ENCODE measurements around the gene APAF1.
"Not testable (repeated sequence)": the region's sequence is repeated elsewhere in the genome, so short reads cannot be mapped to it uniquely, and the experiment has no call there.

The APAF1 gene

DNA sequence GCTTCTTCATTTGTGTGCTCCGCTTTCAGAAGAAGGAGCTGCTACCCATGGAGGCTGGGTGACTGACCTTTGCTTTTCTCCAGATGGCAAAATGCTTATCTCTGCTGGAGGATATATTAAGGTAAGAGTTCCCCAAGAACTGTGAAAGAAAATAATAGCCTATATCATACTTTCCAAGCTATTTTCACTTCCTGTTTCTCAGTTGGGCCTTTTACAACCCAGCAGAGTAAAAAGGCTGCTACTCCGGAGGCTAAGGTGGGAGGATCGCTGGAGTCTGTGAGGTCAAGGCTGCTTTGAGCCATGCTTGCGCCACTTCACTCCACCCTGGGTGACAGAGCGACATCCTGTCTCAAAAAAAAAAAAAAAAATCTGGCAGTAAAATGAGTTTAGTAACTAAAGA lies 82.1 kb downstream of the APAF1 start:
- no peak for DNase-seq (ENCODE audit: low read depth in 2 of 2)

DNA sequence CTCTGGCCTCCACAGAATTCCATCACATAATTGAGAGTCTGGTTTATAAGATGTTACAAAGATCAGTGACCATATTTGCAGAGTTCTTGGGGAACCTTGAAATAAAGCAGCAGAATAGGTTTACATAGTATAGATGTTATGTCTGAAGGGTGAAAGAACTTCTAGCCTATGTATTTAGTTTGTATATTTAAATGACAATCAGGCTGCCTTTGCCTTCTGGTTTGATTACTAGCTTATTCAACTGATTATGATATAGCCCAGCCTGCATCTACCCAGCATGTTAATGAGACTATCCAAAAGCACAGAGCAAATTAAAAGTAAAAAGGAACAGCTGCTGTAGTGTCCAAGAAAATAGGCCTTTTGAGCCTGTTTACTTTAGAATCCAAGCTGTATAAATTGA lies 85.3 kb downstream of the APAF1 start:
- no peak for DNase-seq (ENCODE audit: low read depth in 2 of 2)

- no peak for DNase-seq (ENCODE audit: low read depth in 2 of 2)
These were observed 88.7 kb downstream of the APAF1 start for GRCh38 chr12:98733667-98734350.

- DNase-seq (ENCODE audit: low read depth in 2 of 2): no peak
These were observed 90.7 kb downstream of the APAF1 start for GRCh38 chr12:98735821-98736220.

DNA sequence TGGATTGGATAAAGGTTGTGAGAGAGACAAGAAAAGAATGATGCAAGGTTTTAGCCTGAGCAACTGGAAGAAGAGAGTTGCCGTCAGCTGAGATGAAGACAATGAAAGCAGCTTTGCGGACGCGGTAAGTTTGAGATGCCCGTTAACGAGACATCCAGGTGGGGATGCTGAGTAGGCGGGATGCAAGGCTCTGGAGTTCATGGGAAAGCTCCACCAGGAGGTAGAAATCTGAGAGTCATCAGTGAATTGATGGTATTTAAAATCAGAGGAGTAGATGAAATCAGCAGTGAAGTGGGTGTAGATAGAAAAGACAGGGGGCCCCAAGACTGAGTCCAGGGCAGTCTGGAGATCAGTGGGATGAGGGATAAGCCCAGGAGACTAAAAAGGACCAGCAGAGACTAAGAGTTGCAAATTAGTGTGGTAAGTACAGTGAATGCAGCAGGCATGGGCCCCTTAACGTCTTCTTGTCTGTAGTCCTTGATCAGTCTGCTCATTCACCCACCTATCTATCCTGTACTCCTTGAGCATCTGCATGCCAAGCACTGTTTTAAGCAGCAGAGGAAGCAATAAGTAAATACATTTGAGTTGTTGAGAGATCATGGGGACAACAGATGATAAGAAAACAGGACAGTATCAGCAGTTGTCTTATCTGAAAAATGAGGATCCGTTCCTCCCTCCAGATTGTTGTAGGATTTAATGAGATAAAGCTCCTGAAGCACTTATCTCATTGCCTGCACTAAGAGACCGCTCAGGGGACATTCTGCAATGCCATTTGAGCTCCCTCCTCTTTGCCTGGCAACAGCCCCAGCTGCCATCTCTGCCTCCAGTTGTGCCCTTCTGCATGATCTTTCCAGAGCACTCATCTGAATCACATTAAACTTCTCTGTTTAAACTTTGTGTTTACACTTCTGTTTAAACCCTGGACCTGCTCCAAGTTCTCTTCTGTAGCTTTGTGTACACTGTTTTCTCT lies 91.5 kb downstream of the APAF1 start:
- no peak for DNase-seq (ENCODE audit: low read depth in 2 of 2)

- DNase-seq (ENCODE audit: low read depth in 2 of 2): no peak
These were observed 92.2 kb downstream of the APAF1 start for GRCh38 chr12:98737322-98737712.

- no peak for DNase-seq (ENCODE audit: low read depth in 2 of 2)
These were observed 92.9 kb downstream of the APAF1 start for GRCh38 chr12:98738002-98738401.

GRCh38 chr12:98738539-98738938 lies 93.4 kb downstream of the APAF1 start:
- no peak for DNase-seq (ENCODE audit: low read depth in 2 of 2)

GRCh38 chr12:98740751-98741150 lies 95.7 kb downstream of the APAF1 start:
- no peak for DNase-seq (ENCODE audit: low read depth in 2 of 2)

- DNase-seq (ENCODE audit: low read depth in 2 of 2): peak; percentile 31 to 49
These were observed 96.1 kb downstream of the APAF1 start for GRCh38 chr12:98741196-98741555.

- peak in 1 of 2 donors; percentile 38 for DNase-seq (ENCODE audit: low read depth in 2 of 2)
These were observed 96.6 kb downstream of the APAF1 start for GRCh38 chr12:98741556-98742265.

DNA sequence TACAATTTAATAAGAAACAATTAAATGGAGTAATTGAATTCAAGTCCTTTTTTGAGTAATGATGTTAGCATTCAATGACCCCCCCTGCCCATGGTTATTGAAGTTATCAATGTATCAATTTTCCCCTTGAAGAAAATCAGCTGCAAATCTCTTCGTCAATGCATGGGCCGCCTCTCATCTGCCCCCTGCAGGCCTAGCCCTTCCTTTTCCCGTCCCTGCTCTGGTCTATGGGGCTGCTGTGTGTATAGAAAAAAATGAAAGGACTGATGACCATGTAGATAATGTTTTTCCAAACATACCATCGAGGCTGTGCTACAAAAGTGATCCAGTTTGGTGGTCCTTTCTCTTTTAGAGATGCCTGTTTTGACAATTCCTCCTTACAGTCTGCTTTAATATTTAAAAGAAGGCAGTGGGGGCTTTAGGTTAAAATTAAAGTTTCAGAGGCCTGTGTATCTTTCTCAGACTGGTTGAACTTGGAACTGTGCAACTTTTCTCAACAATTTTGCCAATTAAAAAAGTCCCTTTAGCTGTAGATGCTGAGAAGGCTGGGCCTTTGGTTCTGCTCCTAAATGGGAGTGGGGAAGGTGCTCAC lies 98.4 kb downstream of the APAF1 start:
- peak in 1 of 2 donors; percentile 25 for DNase-seq (ENCODE audit: low read depth in 2 of 2)

DNA sequence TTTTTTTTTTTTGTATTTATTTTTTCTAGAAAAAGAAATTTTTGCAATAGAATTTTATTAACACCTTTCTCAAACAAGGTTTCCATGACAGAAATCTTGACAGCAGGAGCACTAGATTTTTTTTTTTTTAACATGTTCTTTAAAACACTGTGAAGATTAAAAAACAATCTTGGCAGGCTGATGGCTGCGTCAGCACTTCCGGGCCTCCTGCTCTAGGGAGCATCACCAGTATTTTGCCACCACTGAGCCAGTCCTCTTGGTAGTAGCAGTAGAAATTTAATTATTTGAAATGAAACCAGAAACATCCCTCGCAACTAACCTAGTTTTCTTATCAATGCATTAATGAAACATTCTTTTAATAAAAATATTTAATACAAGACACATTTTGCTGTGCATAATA lies 99.6 kb downstream of the APAF1 start:
- no peak for DNase-seq (ENCODE audit: low read depth in 2 of 2)

- DNase-seq (ENCODE audit: low read depth in 2 of 2): peak in 1 of 2 donors; percentile 32
These were observed 100.7 kb downstream of the APAF1 start for GRCh38 chr12:98745578-98746391.

GRCh38 chr12:98748463-98748862 lies 103.4 kb downstream of the APAF1 start:
- no peak for DNase-seq (ENCODE audit: low read depth in 2 of 2)

DNA sequence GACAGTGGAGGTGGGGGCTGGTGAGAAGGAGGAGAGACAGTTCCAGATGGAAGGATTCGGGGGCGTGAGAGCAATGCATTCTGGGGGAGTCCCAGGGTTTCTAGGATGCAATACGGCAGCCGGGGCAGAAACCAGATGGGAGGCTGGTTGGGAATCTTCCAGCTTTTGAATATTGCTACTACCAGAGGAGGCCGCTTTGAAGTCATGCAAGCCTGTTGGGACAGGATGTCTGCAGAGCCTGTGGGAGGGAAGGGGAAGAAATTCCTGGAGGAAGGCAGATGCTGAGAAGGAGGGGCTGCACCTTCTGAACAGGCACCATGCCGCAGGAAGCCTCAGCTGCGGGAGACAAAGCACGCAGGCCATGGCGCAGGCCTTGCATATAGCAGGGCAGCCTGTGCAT lies 105.4 kb downstream of the APAF1 start:
- DNase-seq (ENCODE audit: low read depth in 2 of 2): no peak

DNA sequence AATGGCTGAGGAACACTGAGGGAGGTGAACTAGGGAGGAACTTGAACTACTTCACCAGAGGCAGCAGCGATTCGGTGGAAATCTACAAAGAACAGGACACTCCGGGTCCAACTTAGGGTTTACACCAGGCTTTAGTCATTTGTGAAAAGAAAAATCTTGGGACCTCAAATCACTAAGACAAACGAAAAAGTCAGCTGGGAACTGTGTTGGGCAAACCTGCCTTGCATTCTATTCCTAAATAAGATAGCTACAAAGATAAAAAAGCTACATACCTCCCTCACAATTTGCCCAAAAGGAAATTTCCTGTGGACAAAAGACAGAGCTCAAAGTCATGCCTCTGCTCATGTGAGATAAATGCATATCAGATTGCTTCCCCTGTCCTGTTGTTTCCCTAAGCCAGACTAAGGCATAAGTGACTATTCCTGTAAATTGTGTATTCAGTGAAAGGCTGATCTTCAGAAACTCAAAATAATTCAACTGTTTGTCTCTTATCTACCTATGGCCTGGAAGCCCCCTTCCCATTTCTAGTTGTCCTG lies 106.6 kb downstream of the APAF1 start:
- DNase-seq (ENCODE audit: low read depth in 2 of 2): no peak

- no peak for DNase-seq (ENCODE audit: low read depth in 2 of 2)
These were observed 107.6 kb downstream of the APAF1 start for GRCh38 chr12:98752726-98753125.

DNA sequence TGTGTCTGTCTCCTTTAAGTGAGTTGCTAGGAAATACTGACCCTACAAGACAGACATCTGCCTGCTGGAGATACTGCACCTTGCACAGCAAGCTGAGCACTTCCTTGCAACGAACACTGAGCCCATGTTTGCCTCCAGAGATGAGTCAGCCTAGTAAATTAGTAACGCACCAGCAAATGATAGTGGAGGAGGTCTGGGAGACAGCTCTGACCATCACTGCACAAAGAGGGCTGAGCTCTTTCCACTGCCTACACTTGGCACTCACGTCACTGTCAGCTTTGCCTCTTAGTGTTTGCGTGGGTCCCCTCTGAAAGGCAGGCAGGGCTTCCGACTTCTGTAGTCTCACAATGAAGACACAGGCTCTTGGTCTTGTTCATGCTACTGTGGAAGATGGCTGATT lies 109.0 kb downstream of the APAF1 start:
- peak in 1 of 2 donors; percentile 25 for DNase-seq (ENCODE audit: low read depth in 2 of 2)

DNA sequence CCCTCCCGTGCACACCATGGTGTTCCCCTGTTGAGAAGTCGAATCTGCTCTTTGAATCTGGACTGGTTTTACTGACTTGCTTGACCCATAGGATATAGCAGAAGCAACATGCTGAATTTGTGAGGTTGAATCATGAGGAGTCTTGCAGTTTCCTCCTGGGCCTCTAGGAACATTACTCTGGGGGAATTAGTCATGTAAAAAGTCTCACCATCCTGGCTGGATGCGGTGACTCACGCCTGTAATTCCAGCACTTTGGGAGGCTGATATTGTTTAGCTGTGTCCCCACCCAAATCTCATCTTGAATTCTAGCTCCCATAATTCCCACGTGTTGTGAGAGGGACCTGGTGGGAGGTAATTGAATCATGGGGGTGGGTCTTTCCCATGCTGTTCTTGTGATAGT lies 110.8 kb downstream of the APAF1 start:
- not testable (repeated sequence) for DNase-seq (ENCODE audit: low read depth in 2 of 2)

GRCh38 chr12:98757455-98757854 lies 112.4 kb downstream of the APAF1 start:
- no peak for DNase-seq (ENCODE audit: low read depth in 2 of 2)

Measured in stimulated activated CD4-positive, alpha-beta T cell treated with anti-CD3 and anti-CD28 coated beads, Interleukin-15, amount 100 ng/mL, for 48 hours (primary cell).